Panc1 (cell line): ENCODE results near the gene OR6J1. TPM values are rescaled to one million over a fixed set of nuclear protein-coding genes. Genes with fewer than 3 reads are reported as not detected.
"Not testable (repeated sequence)": the region's sequence is repeated elsewhere in the genome, so short reads cannot be mapped to it uniquely, and the experiment has no call there.

Experiments
- ATAC-seq: fragments of 200-7000 bp; cut with Tn5 transposase; 2 replicates; pipeline ENCODE4 v1.9.1; 2020; ENCODE audit warnings: mild to moderate bottlenecking, moderate library complexity
- BruUV-seq: library from RNA; stranded (reverse); fragments of 400-500 nt; replicated peaks from 2 replicates; lab custom pipeline; 2021; lab: Mats Ljungman, UMichigan
- CTCF ChIA-PET: fragments of 300-600 bp; sonication (Branson Sonifier 250); formaldehyde crosslinking; loops from one replicate; lab custom pipeline; 2022; ENCODE audit warnings: antibody characterized with exemption; lab: Charles Lee
- POLR2A ChIA-PET: fragments of 300-600 bp; sonication (Branson Sonifier 250); formaldehyde crosslinking; loops from one replicate; lab custom pipeline; 2022; ENCODE audit warnings: antibody characterized with exemption; lab: Charles Lee
- DNase-seq: peaks from one replicate; pipeline ENCODE4 v3.0.0-alpha.2; 2010; ENCODE audit warnings: low read depth, low spot score
- H3K27ac ChIP-seq: 2 replicates; pipeline ENCODE4 v1.5.1; 2011; ENCODE audit warnings: mild to moderate bottlenecking, low read length, inconsistent platforms
- H3K27me3 ChIP-seq: fragments of 200-500 bp; sonication (Bioruptor generic); 2 replicates; pipeline ENCODE4 v1.6.0; 2014; ENCODE audit warnings: low read length, inconsistent platforms; ENCODE audit not compliant: control insufficient read depth, insufficient read depth
- H3K36me3 ChIP-seq: fragments of 200-500 bp; sonication (Bioruptor generic); 2 replicates; pipeline ENCODE4 v1.5.1; 2014; ENCODE audit warnings: inconsistent platforms, mild to moderate bottlenecking, low read length, moderate library complexity; ENCODE audit not compliant: control insufficient read depth, insufficient read depth
- H3K4me1 ChIP-seq: 2 replicates; pipeline ENCODE4 v1.5.1; 2011; ENCODE audit warnings: inconsistent platforms, mild to moderate bottlenecking, low read length, moderate library complexity; ENCODE audit not compliant: control insufficient read depth, insufficient read depth
- H3K4me3 ChIP-seq, 2 experiments: 2 replicates each; pipeline ENCODE4 v1.5.1; 2011 to 2012; ENCODE audit warnings: low read depth in 2 of 2, low read length in 2 of 2, mild to moderate bottlenecking in 2 of 2, inconsistent platforms in 1 of 2, moderate library complexity in 1 of 2
- H3K9me3 ChIP-seq: fragments of 200-500 bp; sonication (Bioruptor generic); 2 replicates; pipeline ENCODE4 v1.5.1; 2014; ENCODE audit warnings: low read depth, mild to moderate bottlenecking, inconsistent platforms, low read length, moderate library complexity; ENCODE audit not compliant: control insufficient read depth, insufficient read depth
- POLR2AphosphoS5 ChIP-seq: IDR thresholded peaks from 2 replicates; pipeline ENCODE4 v1.6.1; 2012; ENCODE audit warnings: mild to moderate bottlenecking, low read depth, low read length, moderate library complexity
- SIN3A ChIP-seq: IDR thresholded peaks from 2 replicates; pipeline ENCODE4 v1.6.1; 2012; ENCODE audit warnings: low read depth, mild to moderate bottlenecking, low read length, moderate library complexity, borderline replicate concordance; ENCODE audit not compliant: insufficient read depth
- TCF7L2 ChIP-seq: IDR thresholded peaks from 2 replicates; pipeline ENCODE4 v1.6.1; 2011; ENCODE audit warnings: mild to moderate bottlenecking, low read depth, low read length, inconsistent platforms
- in situ Hi-C: cut with HindIII; loops from 2 replicates; pipeline ENCODE4 v1.10.0; 2016; ENCODE audit warnings: low sequenced_read_pairs, low pct_unique_long_range_greater_than_20kb
- intact Hi-C: fragments of 100-400 bp; cut with micrococcal nuclease; formaldehyde crosslinking; loops from one replicate; pipeline ENCODE4 v1.10.0; 2022; ENCODE audit not compliant: unreplicated experiment
- total RNA-seq: library from RNA; stranded (reverse); gene quantifications from one replicate; pipeline ENCODE4 v1.2.1, GENCODE V29; 2021; ENCODE audit not compliant: unreplicated experiment
- TF ChIP-seq, protein P1 (sequence below): fragments of 450-650 bp; IDR thresholded peaks from 2 replicates; pipeline ENCODE4 v1.5.1; 2017; ENCODE audit warnings: mild to moderate bottlenecking
- TF ChIP-seq, protein P2 (sequence below), 2 experiments: IDR thresholded peaks; 2 replicates each; pipeline ENCODE4 v1.6.1; 2011 to 2012; ENCODE audit warnings: low read depth in 2 of 2, control low read depth in 1 of 2, low read length in 1 of 2, mild to moderate bottlenecking in 1 of 2, moderate library complexity in 1 of 2; ENCODE audit not compliant: insufficient read depth in 1 of 2

Gene OR6J1
- total RNA-seq, 1 experiment from 2014 or later = not detected

DNA sequence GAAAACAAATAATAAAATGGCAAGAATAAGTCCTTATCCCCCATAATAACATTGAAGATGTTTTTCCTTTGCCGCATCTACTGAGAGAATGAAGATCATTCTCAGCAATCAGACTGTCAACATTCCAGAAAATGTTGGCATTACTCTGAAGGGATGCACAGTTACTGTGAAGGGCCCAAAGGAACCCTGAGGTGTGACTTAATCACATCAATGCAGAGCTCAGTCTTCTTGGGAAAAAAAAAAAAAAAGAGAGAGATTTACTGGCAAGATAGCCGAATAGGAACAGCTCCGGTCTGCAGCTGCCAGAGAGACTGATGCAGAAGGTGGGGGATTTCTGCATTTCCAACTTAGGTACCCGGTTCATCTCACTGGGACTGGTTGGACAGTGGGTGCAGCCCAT is 41.3 kb upstream of the OR6J1 start:
- H3K4me1 ChIP-seq = no peaks in the 10 kb centered on the region
- H3K36me3 ChIP-seq = no peaks in the 10 kb centered on the region
- ChIA-PET CTCF (no interaction called here), POLR2A (no interaction called here)
- no peak overlapping the region for H3K27ac ChIP-seq
- no peaks in the 10 kb centered on the region for H3K9me3 ChIP-seq
- no peak overlapping the region for H3K4me3 ChIP-seq
- ATAC-seq (no peak), DNase-seq (no peak)
- peaks cover 4% of the 10 kb centered on the region for H3K27me3 ChIP-seq
- intact Hi-C loops (no loop called here), in situ Hi-C loops (no loop called here)
- TF ChIP-seq, protein P1, sequence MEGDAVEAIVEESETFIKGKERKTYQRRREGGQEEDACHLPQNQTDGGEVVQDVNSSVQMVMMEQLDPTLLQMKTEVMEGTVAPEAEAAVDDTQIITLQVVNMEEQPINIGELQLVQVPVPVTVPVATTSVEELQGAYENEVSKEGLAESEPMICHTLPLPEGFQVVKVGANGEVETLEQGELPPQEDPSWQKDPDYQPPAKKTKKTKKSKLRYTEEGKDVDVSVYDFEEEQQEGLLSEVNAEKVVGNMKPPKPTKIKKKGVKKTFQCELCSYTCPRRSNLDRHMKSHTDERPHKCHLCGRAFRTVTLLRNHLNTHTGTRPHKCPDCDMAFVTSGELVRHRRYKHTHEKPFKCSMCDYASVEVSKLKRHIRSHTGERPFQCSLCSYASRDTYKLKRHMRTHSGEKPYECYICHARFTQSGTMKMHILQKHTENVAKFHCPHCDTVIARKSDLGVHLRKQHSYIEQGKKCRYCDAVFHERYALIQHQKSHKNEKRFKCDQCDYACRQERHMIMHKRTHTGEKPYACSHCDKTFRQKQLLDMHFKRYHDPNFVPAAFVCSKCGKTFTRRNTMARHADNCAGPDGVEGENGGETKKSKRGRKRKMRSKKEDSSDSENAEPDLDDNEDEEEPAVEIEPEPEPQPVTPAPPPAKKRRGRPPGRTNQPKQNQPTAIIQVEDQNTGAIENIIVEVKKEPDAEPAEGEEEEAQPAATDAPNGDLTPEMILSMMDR = no peak
- TF ChIP-seq, protein P2, sequence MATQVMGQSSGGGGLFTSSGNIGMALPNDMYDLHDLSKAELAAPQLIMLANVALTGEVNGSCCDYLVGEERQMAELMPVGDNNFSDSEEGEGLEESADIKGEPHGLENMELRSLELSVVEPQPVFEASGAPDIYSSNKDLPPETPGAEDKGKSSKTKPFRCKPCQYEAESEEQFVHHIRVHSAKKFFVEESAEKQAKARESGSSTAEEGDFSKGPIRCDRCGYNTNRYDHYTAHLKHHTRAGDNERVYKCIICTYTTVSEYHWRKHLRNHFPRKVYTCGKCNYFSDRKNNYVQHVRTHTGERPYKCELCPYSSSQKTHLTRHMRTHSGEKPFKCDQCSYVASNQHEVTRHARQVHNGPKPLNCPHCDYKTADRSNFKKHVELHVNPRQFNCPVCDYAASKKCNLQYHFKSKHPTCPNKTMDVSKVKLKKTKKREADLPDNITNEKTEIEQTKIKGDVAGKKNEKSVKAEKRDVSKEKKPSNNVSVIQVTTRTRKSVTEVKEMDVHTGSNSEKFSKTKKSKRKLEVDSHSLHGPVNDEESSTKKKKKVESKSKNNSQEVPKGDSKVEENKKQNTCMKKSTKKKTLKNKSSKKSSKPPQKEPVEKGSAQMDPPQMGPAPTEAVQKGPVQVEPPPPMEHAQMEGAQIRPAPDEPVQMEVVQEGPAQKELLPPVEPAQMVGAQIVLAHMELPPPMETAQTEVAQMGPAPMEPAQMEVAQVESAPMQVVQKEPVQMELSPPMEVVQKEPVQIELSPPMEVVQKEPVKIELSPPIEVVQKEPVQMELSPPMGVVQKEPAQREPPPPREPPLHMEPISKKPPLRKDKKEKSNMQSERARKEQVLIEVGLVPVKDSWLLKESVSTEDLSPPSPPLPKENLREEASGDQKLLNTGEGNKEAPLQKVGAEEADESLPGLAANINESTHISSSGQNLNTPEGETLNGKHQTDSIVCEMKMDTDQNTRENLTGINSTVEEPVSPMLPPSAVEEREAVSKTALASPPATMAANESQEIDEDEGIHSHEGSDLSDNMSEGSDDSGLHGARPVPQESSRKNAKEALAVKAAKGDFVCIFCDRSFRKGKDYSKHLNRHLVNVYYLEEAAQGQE (IDR thresholded peaks at IDR 0.05; ENCODE audit: insufficient read depth in 1 of 2, low read depth in 2 of 2, low read length in 1 of 2) = no peak
- no peak for TF ChIP-seq TCF7L2
- no peak for TF ChIP-seq POLR2AphosphoS5
- no peak for TF ChIP-seq SIN3A
- BruUV-seq = no TSS peak

DNA sequence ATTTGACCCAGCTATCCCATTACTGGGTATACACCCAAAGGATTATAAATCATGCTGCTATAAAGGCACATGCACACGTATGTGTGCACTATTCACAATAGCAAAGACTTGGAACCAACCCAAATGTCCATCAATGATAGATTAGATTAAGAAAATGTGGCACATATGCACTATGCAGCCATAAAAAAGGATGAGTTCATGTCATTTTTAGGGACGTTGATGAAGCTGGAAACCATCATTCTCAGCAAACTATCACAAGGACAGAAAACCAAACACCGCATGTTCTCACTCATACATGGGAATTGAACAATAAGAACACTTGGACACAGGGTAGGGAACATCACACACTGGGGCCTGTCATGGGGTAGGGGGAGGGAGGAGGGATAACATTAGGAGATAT is 39.3 kb upstream of the OR6J1 start:
- BruUV-seq, DNase-seq, CTCF ChIA-PET, H3K4me3 ChIP-seq, H3K4me1 ChIP-seq, intact Hi-C loops, in situ Hi-C loops, ATAC-seq, H3K36me3 ChIP-seq, H3K9me3 ChIP-seq, H3K27ac ChIP-seq, H3K27me3 ChIP-seq, POLR2A ChIA-PET: not testable (repeated sequence)

DNA sequence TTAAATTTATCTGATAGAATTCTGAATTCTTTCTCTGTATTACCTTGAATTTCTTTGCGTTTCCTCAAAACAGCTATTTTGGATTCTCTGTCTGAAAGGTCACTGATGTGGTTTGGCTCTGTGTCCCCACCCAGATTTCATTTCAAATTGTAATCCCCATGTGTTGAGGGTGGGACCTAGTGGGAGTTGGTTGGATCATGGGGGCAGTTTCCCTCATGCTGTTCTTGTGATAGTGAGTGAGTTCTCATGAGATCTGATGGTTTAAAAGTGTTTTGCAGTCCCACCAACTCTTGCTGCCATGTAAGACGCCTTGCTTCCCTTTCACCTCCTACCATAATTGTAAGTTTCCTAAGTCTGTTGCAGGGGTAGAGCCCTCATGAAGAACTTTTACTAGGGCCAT is 34.1 kb upstream of the OR6J1 start:
- Histone ChIP-seq H3K4me1 (no peaks in the 10 kb centered on the region), H3K9me3 (no peaks in the 10 kb centered on the region), H3K36me3 (no peaks in the 10 kb centered on the region), H3K27ac (no peak overlapping the region), H3K4me3 (no peak overlapping the region), H3K27me3 (no peaks in the 10 kb centered on the region)
- in situ Hi-C loops = no loop called here
- TF ChIP-seq POLR2AphosphoS5 (no peak), TCF7L2 (no peak)
- TF ChIP-seq, protein P2 (IDR thresholded peaks at IDR 0.05; ENCODE audit: insufficient read depth in 1 of 2, low read depth in 2 of 2, low read length in 1 of 2) = no peak
- ChIA-PET CTCF (no interaction called here), POLR2A (no interaction called here)
- DNase-seq (no peak), ATAC-seq (no peak)
- intact Hi-C loops = no loop called here
- BruUV-seq = no TSS peak

DNA sequence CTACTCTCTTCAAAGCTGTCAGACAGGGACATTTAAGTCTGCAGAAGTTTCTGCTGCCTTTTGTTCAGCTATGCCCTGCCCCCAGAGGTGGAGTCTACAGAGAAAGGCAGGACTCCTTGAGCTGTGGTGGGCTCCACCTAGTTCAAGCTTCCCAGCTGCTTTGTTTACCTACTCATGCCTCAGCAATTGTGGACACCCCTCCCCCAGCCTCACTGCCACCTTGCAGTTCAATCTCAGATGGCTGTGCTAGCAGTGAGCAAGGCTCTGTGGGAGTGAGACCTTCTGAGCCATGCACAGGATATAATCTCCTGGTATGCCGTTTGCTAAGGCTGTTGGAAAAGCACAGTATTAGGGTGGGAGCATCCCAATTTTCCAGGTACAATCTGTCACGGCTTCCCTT is 33.4 kb upstream of the OR6J1 start:
- BruUV-seq, H3K27me3 ChIP-seq, POLR2A ChIA-PET, intact Hi-C loops, in situ Hi-C loops, H3K36me3 ChIP-seq, DNase-seq, H3K27ac ChIP-seq, ATAC-seq, H3K4me3 ChIP-seq, H3K4me1 ChIP-seq, CTCF ChIA-PET, H3K9me3 ChIP-seq: not testable (repeated sequence)
